Measurements from ENCODE around the gene SH2D2A. TPM values are rescaled to one million over a fixed set of nuclear protein-coding genes. Genes with fewer than 3 reads are reported as not detected.
"Not testable (repeated sequence)": the region's sequence is repeated elsewhere in the genome, so short reads cannot be mapped to it uniquely, and the experiment has no call there.

SH2D2A gene
- total and polyA plus RNA-seq, 2 of the 4 experiments (the other 2 are of a cell fraction): not detected

GRCh38 chr1:156765666-156766065, 51.0 kb downstream of the SH2D2A start:
- ATAC-seq (ENCODE audit: low read depth) (no peak), DNase-seq (no peak)
- H3K79me1 ChIP-seq (ENCODE audit: low read depth in 1 of 2, low read length in 2 of 2): peaks cover 10 to 35% of the 10 kb centered on the region in 2 experiments; a peak in 3 of 4 replicates
- ChIA-PET POLR2A (ENCODE audit: unreplicated experiment) (no interaction called here), CTCF (no interaction called here)
- H2AK5ac ChIP-seq (ENCODE audit: low read depth, low read length): no peak overlapping the region; the same call in 1 of the 2 replicates
- intact Hi-C loops (cut with micrococcal nuclease): loop anchor here (2.0 kb wide), 2 partner anchors 13 to 39 kb away; no protein-coding TSS in a partner anchor
- peak overlapping the region; percentile 88; the same call in 1 of the 2 replicates for H3K4ac ChIP-seq (ENCODE audit: low read depth, low read length)
- no peaks in the 10 kb centered on the region for H3K9me1 ChIP-seq (ENCODE audit: insufficient read depth, low read length)
- H2BK120ac ChIP-seq (ENCODE audit: low read depth, low read length): no peak overlapping the region
- no peaks in the 10 kb centered on the region; the same call in 1 of the 2 replicates for H3K36me3 ChIP-seq (ENCODE audit: control insufficient read depth, insufficient read depth, low read length)
- TF ChIP-seq MAZ (IDR thresholded peaks at IDR 0.05; ENCODE audit: borderline replicate concordance, low read depth, low read length) (no peak), CEBPB (IDR thresholded peaks at IDR 0.05; ENCODE audit: low read depth, low read length) (no peak), RCOR1 (IDR thresholded peaks at IDR 0.05; ENCODE audit: insufficient replicate concordance, low read length) (no peak)
- peak overlapping the region; percentile 84; the same call in 1 of the 2 replicates for H3K14ac ChIP-seq (replicated peaks; ENCODE audit: low read depth, low read length)
- WGBS, 2 experiments (ENCODE audit: extremely low coverage in 2 of 2, insufficient read length in 1 of 2): no CpG with 5 or more reads among the region's 5 CpGs
- H3K27ac ChIP-seq (ENCODE audit: insufficient read depth, low read length): no peak overlapping the region
- H2BK20ac ChIP-seq (ENCODE audit: low read depth, low read length): no peak overlapping the region
- dilution Hi-C loops (cut with HindIII; ENCODE audit: low sequenced_read_pairs, unreplicated experiment): no loop called here
- no peaks in the 10 kb centered on the region for H3K9me3 ChIP-seq (ENCODE audit: control insufficient read depth, insufficient read depth, low read length)
- in situ Hi-C loops (cut with MboI; ENCODE audit: low sequenced_read_pairs): no loop called here
- no peak overlapping the region for H4K5ac ChIP-seq (ENCODE audit: low read depth, low read length)
- H3K4me1 ChIP-seq (ENCODE audit: control insufficient read depth, insufficient read depth, low read length): peaks cover 5% of the 10 kb centered on the region
- H2BK5ac ChIP-seq (ENCODE audit: low read depth, low read length, poor library complexity, severe bottlenecking): no peak overlapping the region
- H3K18ac ChIP-seq (ENCODE audit: low read depth, low read length): no peak overlapping the region
- H3K27me3 ChIP-seq (ENCODE audit: control insufficient read depth, insufficient read depth, low read length): no peaks in the 10 kb centered on the region
- H3K9ac ChIP-seq (ENCODE audit: low read depth, low read length): no peak overlapping the region
- H3K23ac ChIP-seq (ENCODE audit: low read depth, low read length): 0 out of 2 replicates have a peak overlapping the region, but pooled peaks have one; percentile 73
- H4K91ac ChIP-seq (ENCODE audit: insufficient read depth, low read depth, low read length): no peak overlapping the region
- H2BK15ac ChIP-seq (ENCODE audit: low read depth, low read length): no peak overlapping the region; the same call in 2 of the 3 replicates
- no peak overlapping the region for H3K4me2 ChIP-seq (ENCODE audit: low read depth, low read length)
- peak overlapping the region; percentile 97 to 98; a peak in 3 of 4 replicates for H4K8ac ChIP-seq (ENCODE audit: low read depth in 2 of 2, low read length in 2 of 2)
- H3K56ac ChIP-seq (ENCODE audit: extremely low read depth, insufficient read depth, low read length): peak overlapping the region; percentile 74; the same call in 1 of the 2 replicates
- no TSS peak for BruUV-seq (replicated peaks)
- no peak overlapping the region for H2AFZ ChIP-seq (replicated peaks; ENCODE audit: low read length, poor library complexity)
- H2AK9ac ChIP-seq (replicated peaks; ENCODE audit: low read depth, low read length, poor library complexity): peak overlapping the region; percentile 88
- peaks cover 17% of the 10 kb centered on the region; the same call in 1 of the 2 replicates for H4K20me1 ChIP-seq (ENCODE audit: insufficient read depth, low read length)
- no peak overlapping the region for H3K4me3 ChIP-seq (ENCODE audit: insufficient read depth, low read depth, low read length)

DNA sequence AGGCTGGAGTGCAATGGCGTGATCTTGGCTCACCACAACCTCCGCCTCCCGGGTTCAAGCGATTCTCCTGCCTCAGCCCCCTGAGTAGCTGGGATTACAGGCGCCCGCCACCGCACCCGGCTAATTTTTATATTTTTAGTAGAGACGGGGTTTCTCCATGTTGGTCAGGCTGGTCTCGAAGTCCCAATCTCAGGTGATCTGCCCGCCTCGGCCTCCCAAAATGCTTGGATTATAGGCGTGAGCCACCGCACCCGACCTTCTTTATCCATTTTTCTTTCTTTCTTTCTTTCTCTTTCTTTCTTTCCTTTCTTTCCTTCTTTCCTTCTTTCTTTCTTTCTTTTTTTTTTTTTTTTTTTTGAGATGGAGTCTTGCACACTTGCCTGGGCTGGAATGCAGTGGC, 51.5 kb downstream of the SH2D2A start:
- H3K4me3 ChIP-seq (ENCODE audit: insufficient read depth, low read depth, low read length); H2AK5ac ChIP-seq (ENCODE audit: low read depth, low read length); H3K9me1 ChIP-seq (ENCODE audit: insufficient read depth, low read length); POLR2A ChIA-PET (ENCODE audit: unreplicated experiment); ATAC-seq (ENCODE audit: low read depth); H4K91ac ChIP-seq (ENCODE audit: insufficient read depth, low read depth, low read length); H3K23ac ChIP-seq (ENCODE audit: low read depth, low read length); H2BK120ac ChIP-seq (ENCODE audit: low read depth, low read length); CTCF ChIA-PET; H2BK20ac ChIP-seq (ENCODE audit: low read depth, low read length); H3K4me1 ChIP-seq (ENCODE audit: control insufficient read depth, insufficient read depth, low read length); H4K8ac ChIP-seq (ENCODE audit: low read depth in 2 of 2, low read length in 2 of 2); BruUV-seq (replicated peaks); H2BK15ac ChIP-seq (ENCODE audit: low read depth, low read length); H3K36me3 ChIP-seq (ENCODE audit: control insufficient read depth, insufficient read depth, low read length); H3K27me3 ChIP-seq (ENCODE audit: control insufficient read depth, insufficient read depth, low read length); H3K18ac ChIP-seq (ENCODE audit: low read depth, low read length); in situ Hi-C loops (cut with MboI; ENCODE audit: low sequenced_read_pairs); H3K9ac ChIP-seq (ENCODE audit: low read depth, low read length); H2AFZ ChIP-seq (replicated peaks; ENCODE audit: low read length, poor library complexity); H3K4ac ChIP-seq (ENCODE audit: low read depth, low read length); dilution Hi-C loops (cut with HindIII; ENCODE audit: low sequenced_read_pairs, unreplicated experiment); DNase-seq; H3K56ac ChIP-seq (ENCODE audit: extremely low read depth, insufficient read depth, low read length); H3K14ac ChIP-seq (replicated peaks; ENCODE audit: low read depth, low read length); H2AK9ac ChIP-seq (replicated peaks; ENCODE audit: low read depth, low read length, poor library complexity); H3K27ac ChIP-seq (ENCODE audit: insufficient read depth, low read length); H3K9me3 ChIP-seq (ENCODE audit: control insufficient read depth, insufficient read depth, low read length); H3K4me2 ChIP-seq (ENCODE audit: low read depth, low read length); intact Hi-C loops (cut with micrococcal nuclease); H2BK5ac ChIP-seq (ENCODE audit: low read depth, low read length, poor library complexity, severe bottlenecking); H4K5ac ChIP-seq (ENCODE audit: low read depth, low read length): not testable (repeated sequence)
- H3K79me1 ChIP-seq (ENCODE audit: low read depth in 1 of 2, low read length in 2 of 2): peaks cover 10 to 30% of the 10 kb centered on the region in 2 experiments; a peak in 3 of 4 replicates
- WGBS, 2 experiments (ENCODE audit: extremely low coverage in 2 of 2, insufficient read length in 1 of 2): no CpG with 5 or more reads among the region's 15 CpGs
- peaks cover 16% of the 10 kb centered on the region; the same call in 1 of the 2 replicates for H4K20me1 ChIP-seq (ENCODE audit: insufficient read depth, low read length)
